Parathyroid adenoma (tissue), 2 donors: ENCODE data around the gene GRM2.

Experiments used
- H2AFZ ChIP-seq: fragments of 300-600 bp; sonication (generic); one replicate; pipeline ENCODE4 v1.7.0; 2017; ENCODE audit warnings: antibody characterized with exemption, mild to moderate bottlenecking
- H3K27ac ChIP-seq: fragments of 300-600 bp; sonication (generic); one replicate; pipeline ENCODE4 v1.7.0; 2017
- H3K27me3 ChIP-seq: fragments of 300-600 bp; sonication (generic); one replicate; pipeline ENCODE4 v1.7.0; 2017; ENCODE audit warnings: low read length; ENCODE audit not compliant: control insufficient read depth, insufficient read depth
- H3K36me3 ChIP-seq: fragments of 300-600 bp; sonication (generic); one replicate; pipeline ENCODE4 v1.7.0; 2017; ENCODE audit warnings: low read length; ENCODE audit not compliant: control insufficient read depth, insufficient read depth
- H3K4me1 ChIP-seq: fragments of 300-600 bp; sonication (generic); one replicate; pipeline ENCODE4 v1.7.0; 2017; ENCODE audit warnings: control low read depth
- H3K4me2 ChIP-seq: fragments of 300-600 bp; sonication (generic); one replicate; pipeline ENCODE4 v1.7.0; 2017; ENCODE audit warnings: low read length
- H3K4me3 ChIP-seq: fragments of 300-600 bp; sonication (generic); one replicate; pipeline ENCODE4 v1.7.0; 2017; ENCODE audit warnings: low read depth, low read length
- H3K79me2 ChIP-seq: fragments of 300-600 bp; sonication (generic); one replicate; pipeline ENCODE4 v1.7.0; 2017; ENCODE audit warnings: control low read depth
- H3K9ac ChIP-seq: fragments of 300-600 bp; sonication (generic); one replicate; pipeline ENCODE4 v1.7.0; 2017; ENCODE audit warnings: mild to moderate bottlenecking
- H3K9me3 ChIP-seq: fragments of 300-600 bp; sonication (generic); one replicate; pipeline ENCODE4 v1.7.0; 2017; ENCODE audit warnings: low read length; ENCODE audit not compliant: control insufficient read depth
- CTCF ChIP-seq: fragments of 300-600 bp; sonication (generic); IDR thresholded peaks from one replicate; pipeline ENCODE4 v1.7.0; 2017; ENCODE audit warnings: antibody characterized with exemption, mild to moderate bottlenecking
- donor health status: primary hyperparathyroidism.

Gene GRM2

GRCh38 chr3:51706788-51707731 lies at the start of gene GRM2:
TSS of gene GRM2 (plus strand) at chr3:51707068. CDS start at chr3:51708984, 1,916 bp downstream.
- Histone ChIP-seq H3K27ac (no peak within 1 kb of the TSS), H3K4me2 (no peak within 1 kb of the TSS), H3K4me3 (no peak within 1 kb of the TSS), H3K36me3 (no peaks in the 10 kb centered on the region), H3K9me3 (no peaks in the 10 kb centered on the region), H2AFZ (peak within 1 kb of the TSS; percentile 66), H3K27me3 (no peaks in the 10 kb centered on the region), H3K79me2 (no peaks in the 10 kb centered on the region), H3K9ac (no peak within 1 kb of the TSS), H3K4me1 (peaks cover 4% of the 10 kb centered on the region)
- no peak for TF ChIP-seq CTCF

GRCh38 chr3:51657234-51657633 lies 49.6 kb upstream of the GRM2 start:
- H3K4me3 ChIP-seq, result no peak overlapping the region
- no peak overlapping the region for H3K4me2 ChIP-seq
- H3K9ac ChIP-seq, result no peak overlapping the region
- TF ChIP-seq CTCF, result no peak
- no peak overlapping the region for H2AFZ ChIP-seq
- no peaks in the 10 kb centered on the region for H3K27me3 ChIP-seq
- H3K79me2 ChIP-seq, result no peaks in the 10 kb centered on the region
- no peaks in the 10 kb centered on the region for H3K9me3 ChIP-seq
- no peak overlapping the region for H3K27ac ChIP-seq
- H3K4me1 ChIP-seq, result no peaks in the 10 kb centered on the region
- H3K36me3 ChIP-seq, result no peaks in the 10 kb centered on the region

GRCh38 chr3:51659942-51660341 lies 46.9 kb upstream of the GRM2 start:
- H3K4me2 ChIP-seq, result no peak overlapping the region
- H3K9ac ChIP-seq, result no peak overlapping the region
- H3K27me3 ChIP-seq, result no peaks in the 10 kb centered on the region
- no peaks in the 10 kb centered on the region for H3K4me1 ChIP-seq
- no peaks in the 10 kb centered on the region for H3K9me3 ChIP-seq
- H2AFZ ChIP-seq, result no peak overlapping the region
- H3K27ac ChIP-seq, result no peak overlapping the region
- H3K4me3 ChIP-seq, result no peak overlapping the region
- no peaks in the 10 kb centered on the region for H3K79me2 ChIP-seq
- no peaks in the 10 kb centered on the region for H3K36me3 ChIP-seq
- TF ChIP-seq CTCF, result no peak

- Histone ChIP-seq H3K9ac (no peak overlapping the region), H3K27ac (no peak overlapping the region), H3K79me2 (no peaks in the 10 kb centered on the region), H3K9me3 (no peaks in the 10 kb centered on the region), H2AFZ (no peak overlapping the region), H3K36me3 (no peaks in the 10 kb centered on the region), H3K4me3 (no peak overlapping the region), H3K27me3 (no peaks in the 10 kb centered on the region), H3K4me2 (no peak overlapping the region), H3K4me1 (no peaks in the 10 kb centered on the region)
- TF ChIP-seq CTCF, result no peak
Measured at GRCh38 chr3:51662456-51662855, 44.4 kb upstream of the GRM2 start.
